Stimulated activated CD4-positive, alpha-beta T cell treated with anti-CD3 and anti-CD28 coated beads, Interleukin-15, amount 100 ng/mL, for 1 hour (primary cell): ENCODE measurements around the gene PDE6A.

Experiments used
- DNase-seq, 2 donors: peaks; one replicate each; pipeline ENCODE4 v3.0.0-alpha.2; 2020; ENCODE audit warnings: low read depth in 1 of 2, low spot score in 1 of 2

The PDE6A gene

DNA sequence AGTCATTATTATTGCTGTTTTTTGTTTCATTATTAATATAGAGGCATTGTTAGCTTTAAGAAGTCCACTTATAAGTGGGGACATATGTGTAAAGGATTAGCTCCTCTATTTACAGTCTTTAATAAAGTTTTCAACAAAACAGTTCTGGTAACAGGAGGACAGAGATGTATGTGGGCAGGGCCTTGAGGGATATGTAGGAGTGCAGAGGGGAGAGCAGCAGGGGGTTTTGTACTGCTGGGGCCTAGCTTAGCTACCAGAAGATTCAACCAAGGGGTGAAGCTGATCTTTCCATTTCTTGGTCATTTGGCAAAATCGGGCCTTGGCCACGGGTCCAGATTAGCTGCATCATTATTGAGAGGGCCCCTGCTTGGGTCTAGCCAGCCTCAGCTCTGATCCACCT is 124.6 kb downstream of the PDE6A start:
- no peak for DNase-seq

DNA sequence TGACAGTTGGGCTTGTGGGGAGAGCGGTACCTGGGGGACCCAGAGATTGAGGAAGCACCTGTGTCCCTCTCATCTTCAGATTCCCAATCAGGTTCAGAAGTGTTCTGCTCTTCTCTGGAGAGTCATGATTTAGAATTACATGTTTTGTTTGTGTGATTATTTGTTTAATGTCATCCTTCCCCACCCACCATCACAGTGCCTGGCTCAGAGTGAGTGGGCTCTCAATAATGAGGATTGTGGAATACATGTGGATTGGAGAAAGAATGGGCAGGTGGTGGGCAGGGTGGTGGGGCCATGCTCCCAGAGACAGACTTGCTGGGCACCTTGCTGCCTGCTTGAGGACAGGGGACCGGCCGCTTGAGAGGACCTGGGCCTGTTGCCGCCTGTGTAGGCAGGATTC is 126.5 kb downstream of the PDE6A start:
- no peak for DNase-seq

DNA sequence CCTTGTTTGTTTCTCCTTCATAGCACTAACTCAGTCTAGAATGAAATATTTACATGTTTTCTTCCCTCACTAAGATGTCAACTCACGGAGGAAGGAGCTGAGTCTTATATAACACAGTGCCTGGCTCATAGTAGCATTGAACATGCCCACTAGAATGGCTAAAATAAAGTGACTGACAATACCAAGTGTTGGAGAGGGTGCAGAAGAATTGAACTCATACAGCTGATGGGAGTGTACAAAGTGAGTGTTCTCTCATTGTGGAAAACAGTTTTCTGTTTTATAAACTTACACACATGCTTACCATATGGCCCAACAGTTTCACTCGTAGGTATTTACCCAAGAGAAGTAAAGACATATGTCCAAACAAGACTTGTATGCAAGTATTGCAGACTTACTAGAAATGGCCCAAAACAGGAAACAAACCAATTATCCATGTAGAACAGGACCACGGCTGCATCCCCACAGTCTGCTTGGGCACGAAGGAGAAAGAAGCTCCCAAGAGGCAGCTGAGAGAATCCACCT is 127.0 kb downstream of the PDE6A start:
- no peak for DNase-seq

DNA sequence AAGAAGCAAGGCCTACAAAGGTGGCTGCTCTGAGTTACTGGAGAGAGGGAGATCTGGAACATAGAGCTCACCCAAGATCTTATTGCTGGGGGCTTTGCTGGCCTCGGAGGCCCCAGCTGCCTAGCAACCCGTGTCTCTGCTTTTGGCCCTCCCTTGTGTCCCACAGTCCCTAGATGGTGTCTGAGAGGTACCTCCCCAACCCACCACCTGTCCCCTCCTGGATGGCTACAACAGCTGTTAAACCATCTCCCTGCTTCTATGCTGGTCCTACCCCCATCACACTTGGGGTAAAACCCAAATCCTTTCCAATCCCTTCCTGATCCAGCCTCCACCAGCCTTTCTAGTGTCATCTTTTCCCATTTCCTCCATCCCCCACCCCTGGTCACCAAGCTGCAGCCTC is 127.9 kb downstream of the PDE6A start:
- no peak for DNase-seq

- no peak for DNase-seq
Measured at GRCh38 chr5:149811453-149811852, 133.1 kb downstream of the PDE6A start.

- no peak for DNase-seq
Measured at GRCh38 chr5:149810856-149811255, 133.7 kb downstream of the PDE6A start.

- no peak for DNase-seq
Measured at GRCh38 chr5:149809931-149810691, 134.5 kb downstream of the PDE6A start.

DNA sequence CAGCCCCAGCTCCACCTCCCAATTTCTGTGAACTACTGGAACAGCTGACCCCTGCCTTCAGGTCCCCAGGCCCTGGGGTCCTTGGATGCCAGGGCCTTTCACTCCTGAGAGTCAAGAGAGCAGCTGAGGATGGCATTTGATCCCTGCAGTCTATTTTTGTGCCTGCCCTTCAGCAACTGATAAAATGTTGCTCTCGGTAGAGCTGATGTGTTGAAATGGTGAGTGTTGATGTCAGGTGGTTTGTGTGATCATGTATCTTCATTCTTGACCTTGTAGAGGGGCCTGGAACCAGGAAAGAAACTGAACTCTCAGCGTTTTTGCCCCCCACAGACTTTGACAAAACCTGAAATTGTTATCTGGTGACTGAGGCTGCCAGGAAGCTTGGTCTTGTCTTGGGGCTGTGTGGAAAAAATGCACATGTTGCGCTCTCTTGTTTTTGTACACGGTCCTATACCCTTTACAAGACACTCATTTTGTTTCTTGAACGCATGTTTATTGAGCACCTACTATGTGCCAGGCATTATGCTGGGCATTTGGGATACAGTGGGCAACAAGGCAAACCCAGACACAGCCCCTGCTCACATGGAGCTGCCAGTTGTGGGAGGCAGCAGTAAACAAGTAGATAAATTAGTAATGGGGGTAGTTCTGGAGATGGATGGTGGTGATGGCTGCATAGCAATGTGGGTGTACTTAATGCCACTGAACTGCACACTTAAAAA is 136.2 kb downstream of the PDE6A start:
- no peak for DNase-seq
